Measurements from ENCODE around the gene RNF214. TPM values are rescaled to one million over a fixed set of nuclear protein-coding genes. Genes with fewer than 3 reads are reported as not detected.

RNF214 gene
- polyA plus RNA-seq, 1 donor from 2014 or later: 7.6 TPM

- no peak overlapping the region for H3K4me3 ChIP-seq (ENCODE audit: low read length)
- H3K79me2 ChIP-seq (replicated peaks; ENCODE audit: insufficient read depth, low read length): no peaks in the 10 kb centered on the region
- no peaks in the 10 kb centered on the region for H3F3A ChIP-seq (ENCODE audit: insufficient read depth, low read length, poor library complexity, severe bottlenecking)
- no peak overlapping the region for H3K27ac ChIP-seq (ENCODE audit: low read length)
- TF ChIP-seq REST (IDR thresholded peaks at IDR 0.05; ENCODE audit: borderline replicate concordance): no peak
- no peak for TF ChIP-seq RAD21 (conservative IDR thresholded peaks at IDR 0.05)
- TF ChIP-seq EP300 (conservative IDR thresholded peaks at IDR 0.05; ENCODE audit: poor library complexity, severe bottlenecking): no peak
- no peak for TF ChIP-seq SMC3 (conservative IDR thresholded peaks at IDR 0.05; ENCODE audit: poor library complexity)
- TF ChIP-seq POLR2AphosphoS5 (IDR thresholded peaks at IDR 0.05): no peak
- no peak for TF ChIP-seq EZH2 (IDR thresholded peaks at IDR 0.05; ENCODE audit: borderline replicate concordance, insufficient read depth, low read length, poor library complexity, severe bottlenecking)
- TF ChIP-seq CTCF (IDR thresholded peaks at IDR 0.05; ENCODE audit: poor library complexity, severe bottlenecking): no peak
- no peak for TF ChIP-seq TAF1 (IDR thresholded peaks at IDR 0.05; ENCODE audit: low read depth)
- no peak for TF ChIP-seq MXI1 (conservative IDR thresholded peaks at IDR 0.05; ENCODE audit: poor library complexity, severe bottlenecking)
- no peaks in the 10 kb centered on the region for H3K9me3 ChIP-seq (ENCODE audit: low read length)
- H3K4me2 ChIP-seq (ENCODE audit: low read length): no peak overlapping the region
- H3K9ac ChIP-seq (ENCODE audit: low read length): no peak overlapping the region
- H3K9me2 ChIP-seq (ENCODE audit: insufficient read depth, low read length): no peaks in the 10 kb centered on the region
- H2AFZ ChIP-seq (ENCODE audit: low read depth, low read length): no peak overlapping the region
- no peaks in the 10 kb centered on the region for H3K27me3 ChIP-seq (ENCODE audit: insufficient read depth, low read depth, low read length)
- no peaks in the 10 kb centered on the region for H4K20me1 ChIP-seq (ENCODE audit: insufficient read depth)
- H3K36me3 ChIP-seq (ENCODE audit: insufficient read depth, low read length): no peaks in the 10 kb centered on the region
Observed at GRCh38 chr11:117300773-117301172, 68.3 kb downstream of the RNF214 start.

- no peaks in the 10 kb centered on the region for H3K27me3 ChIP-seq (ENCODE audit: insufficient read depth, low read depth, low read length)
- no peaks in the 10 kb centered on the region for H3K36me3 ChIP-seq (ENCODE audit: insufficient read depth, low read length)
- H3K27ac ChIP-seq (ENCODE audit: low read length): no peak overlapping the region
- H3K9me2 ChIP-seq (ENCODE audit: insufficient read depth, low read length): no peaks in the 10 kb centered on the region
- no peak overlapping the region for H2AFZ ChIP-seq (ENCODE audit: low read depth, low read length)
- H3K9me3 ChIP-seq (ENCODE audit: low read length): no peaks in the 10 kb centered on the region
- no peak overlapping the region for H3K4me2 ChIP-seq (ENCODE audit: low read length)
- no peak overlapping the region for H3K4me3 ChIP-seq (ENCODE audit: low read length)
- no peaks in the 10 kb centered on the region for H3K79me2 ChIP-seq (replicated peaks; ENCODE audit: insufficient read depth, low read length)
- H3F3A ChIP-seq (ENCODE audit: insufficient read depth, low read length, poor library complexity, severe bottlenecking): no peaks in the 10 kb centered on the region
- no peak overlapping the region for H3K9ac ChIP-seq (ENCODE audit: low read length)
- H4K20me1 ChIP-seq (ENCODE audit: insufficient read depth): no peaks in the 10 kb centered on the region
- no peak for TF ChIP-seq REST (IDR thresholded peaks at IDR 0.05; ENCODE audit: borderline replicate concordance)
- no peak for TF ChIP-seq SMC3 (conservative IDR thresholded peaks at IDR 0.05; ENCODE audit: poor library complexity)
- TF ChIP-seq TAF1 (IDR thresholded peaks at IDR 0.05; ENCODE audit: low read depth): no peak
- TF ChIP-seq CTCF (IDR thresholded peaks at IDR 0.05; ENCODE audit: poor library complexity, severe bottlenecking): no peak
- TF ChIP-seq EZH2 (IDR thresholded peaks at IDR 0.05; ENCODE audit: borderline replicate concordance, insufficient read depth, low read length, poor library complexity, severe bottlenecking): no peak
- TF ChIP-seq MXI1 (conservative IDR thresholded peaks at IDR 0.05; ENCODE audit: poor library complexity, severe bottlenecking): no peak
- no peak for TF ChIP-seq RAD21 (conservative IDR thresholded peaks at IDR 0.05)
- no peak for TF ChIP-seq EP300 (conservative IDR thresholded peaks at IDR 0.05; ENCODE audit: poor library complexity, severe bottlenecking)
- TF ChIP-seq POLR2AphosphoS5 (IDR thresholded peaks at IDR 0.05): no peak
Observed at GRCh38 chr11:117302228-117302627, 69.8 kb downstream of the RNF214 start.
